Left ventricle myocardium superior (tissue), 1 donor: ENCODE measurements around the gene SHISA7. TPM values are rescaled to one million over a fixed set of nuclear protein-coding genes. Genes with fewer than 3 reads are reported as not detected.
"Not testable (repeated sequence)": the region's sequence is repeated elsewhere in the genome, so short reads cannot be mapped to it uniquely, and the experiment has no call there.

Experiments
- ATAC-seq: fragments of 200-7000 bp; cut with Tn5 transposase; one replicate; pipeline ENCODE4 v1.9.1; 2020; ENCODE audit warnings: mild to moderate bottlenecking, moderate library complexity
- DNase-seq: peaks from one replicate; pipeline ENCODE4 v3.0.0-alpha.2; 2020
- intact Hi-C: fragments of 100-400 bp; cut with micrococcal nuclease; formaldehyde crosslinking; loops from one replicate; pipeline ENCODE4 v1.11.0; 2022
- total RNA-seq: library from RNA; stranded (reverse); fragmentation: NEBNext Ultra II Directional; extraction: Animal tissue kit (Norgen Biotek cat#: 25700); gene quantifications from one replicate; pipeline ENCODE4 v1.2.1, GENCODE V29; 2021
- donor health status: DM: no; HTN: yes; CAD: no; lungs with severe emphysema.

Gene SHISA7
- total RNA-seq, 1 donor from 2014 or later, result not detected

- ATAC-seq, result no peak
- intact Hi-C loops, result no loop called here
- DNase-seq, result no peak
Measured at GRCh38 chr19:55451965-55452748, 9.1 kb upstream of the SHISA7 start.

- ATAC-seq (no peak), DNase-seq (no peak)
- intact Hi-C loops, result no loop called here
Measured at GRCh38 chr19:55451163-55451964, 8.3 kb upstream of the SHISA7 start.

- ATAC-seq, result no peak
- no peak for DNase-seq
- intact Hi-C loops, result no loop called here
Measured at GRCh38 chr19:55449469-55449868, 6.4 kb upstream of the SHISA7 start.

GRCh38 chr19:55448175-55448490, 5.0 kb upstream of the SHISA7 start:
- ATAC-seq, intact Hi-C loops, DNase-seq: not testable (repeated sequence)

- DNase-seq, result no peak
- intact Hi-C loops, result no loop called here
- peak; percentile 53 for ATAC-seq
Measured at GRCh38 chr19:55447421-55448174, 4.5 kb upstream of the SHISA7 start.

- intact Hi-C loops, result no loop called here
- ATAC-seq (no peak), DNase-seq (no peak)
Measured at GRCh38 chr19:55446060-55446459, 3.0 kb upstream of the SHISA7 start.

- DNase-seq (no peak), ATAC-seq (no peak)
- intact Hi-C loops, result no loop called here
Measured at GRCh38 chr19:55444646-55445045, 1.5 kb upstream of the SHISA7 start.

GRCh38 chr19:55443824-55444480, 852 bp upstream of the SHISA7 start:
- ATAC-seq (no peak), DNase-seq (no peak)
- intact Hi-C loops, result no loop called here

GRCh38 chr19:55442372-55442961, 633 bp downstream of the SHISA7 start:
- ATAC-seq, result no peak
- DNase-seq, result no peak
- intact Hi-C loops, result no loop called here

- intact Hi-C loops, result no loop called here
- no peak for ATAC-seq
Measured at GRCh38 chr19:55441692-55442321, 1.3 kb downstream of the SHISA7 start.

GRCh38 chr19:55441319-55441691, 1.8 kb downstream of the SHISA7 start:
- DNase-seq, result no peak
- no peak for ATAC-seq
- intact Hi-C loops, result no loop called here

More at GRCh38 chr19:55441692-55442321, 1.3 kb downstream of the SHISA7 start:
- no peak for DNase-seq

- DNase-seq (no peak), ATAC-seq (no peak)
- intact Hi-C loops, result no loop called here
Measured at GRCh38 chr19:55440411-55441105, 2.5 kb downstream of the SHISA7 start.

- DNase-seq (no peak), ATAC-seq (no peak)
- intact Hi-C loops, result no loop called here
Measured at GRCh38 chr19:55439052-55439451, 4.0 kb downstream of the SHISA7 start.

- intact Hi-C loops, result no loop called here
- DNase-seq, result peak; percentile 73
- ATAC-seq, result peak; percentile 89
Measured at GRCh38 chr19:55437410-55437809, 5.7 kb downstream of the SHISA7 start.

GRCh38 chr19:55436847-55437246, 6.3 kb downstream of the SHISA7 start:
- intact Hi-C loops, result no loop called here
- DNase-seq, result no peak
- no peak for ATAC-seq

GRCh38 chr19:55435020-55435419, 8.1 kb downstream of the SHISA7 start:
- no peak for DNase-seq

GRCh38 chr19:55434356-55434919, 8.7 kb downstream of the SHISA7 start:
- DNase-seq (no peak), ATAC-seq (no peak)
- intact Hi-C loops, result no loop called here

More at GRCh38 chr19:55435020-55435419, 8.1 kb downstream of the SHISA7 start:
- ATAC-seq, result no peak
- intact Hi-C loops, result no loop called here

- no peak for ATAC-seq
- intact Hi-C loops, result no loop called here
- DNase-seq, result no peak
Measured at GRCh38 chr19:55433292-55433691, 9.8 kb downstream of the SHISA7 start.
